Liver (tissue), 9 donors: ENCODE measurements around the gene SOX5. TPM values are rescaled to one million over a fixed set of nuclear protein-coding genes. Genes with fewer than 3 reads are reported as not detected.

Source experiments
- DNase-seq: peaks from one replicate; pipeline ENCODE4 v3.0.0-alpha.2; 2017; ENCODE audit warnings: low spot score
- H3K27ac ChIP-seq, 2 donors: one replicate each; pipeline ENCODE4 v1.7.0; 2013; ENCODE audit warnings: inconsistent platforms in 2 of 2, low read length in 2 of 2, control low read depth in 1 of 2, low read depth in 1 of 2, mild to moderate bottlenecking in 1 of 2
- H3K27me3 ChIP-seq, 4 donors: one replicate each; pipeline versions ENCODE4 v1.6.1 to v1.7.0; 2013; ENCODE audit warnings: low read length in 3 of 4, inconsistent platforms in 1 of 4, mild to moderate bottlenecking in 1 of 4, moderate library complexity in 1 of 4; ENCODE audit not compliant: control insufficient read depth in 4 of 4, insufficient read depth in 4 of 4
- H3K36me3 ChIP-seq, 4 donors: one replicate each; pipeline versions ENCODE4 v1.6.1 to v1.7.0; 2013; ENCODE audit warnings: low read length in 3 of 4, mild to moderate bottlenecking in 3 of 4, low read depth in 1 of 4, moderate library complexity in 1 of 4; ENCODE audit not compliant: control insufficient read depth in 4 of 4, insufficient read depth in 3 of 4
- H3K4me1 ChIP-seq, 4 donors: one replicate each; pipeline versions ENCODE4 v1.6.1 to v1.7.0; 2013; ENCODE audit warnings: low read length in 3 of 4, mild to moderate bottlenecking in 3 of 4, moderate library complexity in 1 of 4; ENCODE audit not compliant: control insufficient read depth in 4 of 4, insufficient read depth in 4 of 4
- H3K4me3 ChIP-seq, 3 donors: one replicate each; pipeline versions ENCODE4 v1.6.1 to v1.7.0; 2013; ENCODE audit warnings: low read length in 3 of 3, control low read depth in 1 of 3, low read depth in 1 of 3, mild to moderate bottlenecking in 1 of 3
- H3K9ac ChIP-seq, 2 donors: one replicate each; pipeline ENCODE4 v1.7.0; 2013; ENCODE audit warnings: low read length in 2 of 2, mild to moderate bottlenecking in 2 of 2, moderate library complexity in 2 of 2, control low read depth in 1 of 2, low read depth in 1 of 2
- H3K9me3 ChIP-seq, 4 donors: one replicate each; pipeline versions ENCODE4 v1.6.1 to v1.7.0; 2013; ENCODE audit warnings: low read length in 3 of 4; ENCODE audit not compliant: control insufficient read depth in 4 of 4
- EGR1 ChIP-seq, 2 donors: IDR thresholded peaks; 2 replicates each; pipeline ENCODE4 v1.6.1; 2016 to 2018; ENCODE audit warnings: antibody characterized with exemption in 2 of 2, low read depth in 2 of 2
- FOXA1 ChIP-seq: IDR thresholded peaks from 2 replicates; pipeline ENCODE4 v1.6.1; 2016; ENCODE audit warnings: antibody characterized with exemption
- GABPA ChIP-seq, 2 donors: IDR thresholded peaks in 1 of 2; conservative IDR thresholded peaks in 1 of 2; 2 replicates each; pipeline ENCODE4 v1.6.1; 2016; ENCODE audit warnings: antibody characterized with exemption in 2 of 2, mild to moderate bottlenecking in 1 of 2, moderate library complexity in 1 of 2
- HNF4A ChIP-seq, 2 donors: conservative IDR thresholded peaks; 2 replicates each; pipeline ENCODE4 v1.6.1; 2016; ENCODE audit warnings: antibody characterized with exemption in 2 of 2, mild to moderate bottlenecking in 2 of 2
- HNF4G ChIP-seq: IDR thresholded peaks from 2 replicates; pipeline ENCODE4 v1.6.1; 2016; ENCODE audit warnings: antibody characterized with exemption
- JUND ChIP-seq, 2 donors: IDR thresholded peaks; 2 replicates each; pipeline ENCODE4 v1.6.1; 2016; ENCODE audit warnings: antibody characterized with exemption in 2 of 2
- NR2F2 ChIP-seq: IDR thresholded peaks from 2 replicates; pipeline ENCODE4 v1.6.1; 2016; ENCODE audit warnings: antibody characterized with exemption
- RXRA ChIP-seq, 2 donors: IDR thresholded peaks; 2 replicates each; pipeline ENCODE4 v1.6.1; 2017 to 2018; ENCODE audit warnings: antibody characterized with exemption in 2 of 2, mild to moderate bottlenecking in 1 of 2
- SP1 ChIP-seq: IDR thresholded peaks from 2 replicates; pipeline ENCODE4 v1.6.1; 2018; ENCODE audit warnings: antibody characterized with exemption, mild to moderate bottlenecking
- TAF1 ChIP-seq: conservative IDR thresholded peaks from 2 replicates; pipeline ENCODE4 v1.6.1; 2016; ENCODE audit warnings: antibody characterized with exemption, mild to moderate bottlenecking
- WGBS: extraction: QIAGEN DNeasy Blood & Tissue Kit; methylation state at CpG from one replicate; pipeline ENCODE4 v1.1.7; 2013; 5-methylcytosine and 5-hydroxymethylcytosine counted together
- polyA plus RNA-seq, 2 donors: library from polyadenylated mRNA; stranded (reverse) in 1 of 2; unstranded in 1 of 2; fragments of 200-250 nt in 1 of 2; fragments of >200 nt in 1 of 2; fragmentation: Nextera tagmentation in 1 of 2; extraction: Ambion mirVana in 1 of 2; gene quantifications; one replicate each; pipeline versions ENCODE4 v1.2.1 to v1.2.3, GENCODE V29; 2013 to 2015
- total RNA-seq, 2 donors: library from RNA; depleted of rRNA; stranded (reverse); fragments of >200 nt; gene quantifications; one replicate each; pipeline ENCODE4 v1.2.3, GENCODE V29; 2014
- TF ChIP-seq, protein P1 (sequence below): IDR thresholded peaks from 2 replicates; pipeline ENCODE4 v1.6.1; 2016; ENCODE audit warnings: antibody characterized with exemption
- TF ChIP-seq, protein P2 (sequence below): IDR thresholded peaks from 2 replicates; pipeline ENCODE4 v1.6.1; 2016; ENCODE audit warnings: antibody characterized with exemption, mild to moderate bottlenecking
- TF ChIP-seq, protein P3 (sequence below): IDR thresholded peaks from 2 replicates; pipeline ENCODE4 v1.6.1; 2016; ENCODE audit warnings: antibody characterized with exemption
- donor health status: healthy.
- donor health status: healthy.
- donor health status: healthy.
- donor health status: healthy.
- donor health status: healthy.

SOX5 gene
- total and polyA plus RNA-seq, 4 donors = 2.3 to 42.4 (median 12.3) TPM

- Histone ChIP-seq H3K4me3 (no peak overlapping the region), H3K9ac (no peak overlapping the region), H3K9me3 (no peaks in the 10 kb centered on the region), H3K4me1 (no peaks in the 10 kb centered on the region), H3K36me3 (peaks cover 0 to 20% (median 6%) of the 10 kb centered on the region in 4 donors), H3K27me3 (no peaks in the 10 kb centered on the region), H3K27ac (no peak overlapping the region)
- DNase-seq = no peak
- TF ChIP-seq FOXA1 (no peak), HNF4G (no peak), SP1 (no peak), GABPA (IDR thresholded peaks at IDR 0.05 in 1 of 2, conservative IDR thresholded peaks at IDR 0.05 in 1 of 2) (no peak), EGR1 (IDR thresholded peaks at IDR 0.05; ENCODE audit: low read depth in 2 of 2) (no peak), TAF1 (no peak)
- TF ChIP-seq, protein P1, sequence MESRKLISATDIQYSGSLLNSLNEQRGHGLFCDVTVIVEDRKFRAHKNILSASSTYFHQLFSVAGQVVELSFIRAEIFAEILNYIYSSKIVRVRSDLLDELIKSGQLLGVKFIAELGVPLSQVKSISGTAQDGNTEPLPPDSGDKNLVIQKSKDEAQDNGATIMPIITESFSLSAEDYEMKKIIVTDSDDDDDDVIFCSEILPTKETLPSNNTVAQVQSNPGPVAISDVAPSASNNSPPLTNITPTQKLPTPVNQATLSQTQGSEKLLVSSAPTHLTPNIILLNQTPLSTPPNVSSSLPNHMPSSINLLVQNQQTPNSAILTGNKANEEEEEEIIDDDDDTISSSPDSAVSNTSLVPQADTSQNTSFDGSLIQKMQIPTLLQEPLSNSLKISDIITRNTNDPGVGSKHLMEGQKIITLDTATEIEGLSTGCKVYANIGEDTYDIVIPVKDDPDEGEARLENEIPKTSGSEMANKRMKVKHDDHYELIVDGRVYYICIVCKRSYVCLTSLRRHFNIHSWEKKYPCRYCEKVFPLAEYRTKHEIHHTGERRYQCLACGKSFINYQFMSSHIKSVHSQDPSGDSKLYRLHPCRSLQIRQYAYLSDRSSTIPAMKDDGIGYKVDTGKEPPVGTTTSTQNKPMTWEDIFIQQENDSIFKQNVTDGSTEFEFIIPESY = no peak
- TF ChIP-seq, protein P2, sequence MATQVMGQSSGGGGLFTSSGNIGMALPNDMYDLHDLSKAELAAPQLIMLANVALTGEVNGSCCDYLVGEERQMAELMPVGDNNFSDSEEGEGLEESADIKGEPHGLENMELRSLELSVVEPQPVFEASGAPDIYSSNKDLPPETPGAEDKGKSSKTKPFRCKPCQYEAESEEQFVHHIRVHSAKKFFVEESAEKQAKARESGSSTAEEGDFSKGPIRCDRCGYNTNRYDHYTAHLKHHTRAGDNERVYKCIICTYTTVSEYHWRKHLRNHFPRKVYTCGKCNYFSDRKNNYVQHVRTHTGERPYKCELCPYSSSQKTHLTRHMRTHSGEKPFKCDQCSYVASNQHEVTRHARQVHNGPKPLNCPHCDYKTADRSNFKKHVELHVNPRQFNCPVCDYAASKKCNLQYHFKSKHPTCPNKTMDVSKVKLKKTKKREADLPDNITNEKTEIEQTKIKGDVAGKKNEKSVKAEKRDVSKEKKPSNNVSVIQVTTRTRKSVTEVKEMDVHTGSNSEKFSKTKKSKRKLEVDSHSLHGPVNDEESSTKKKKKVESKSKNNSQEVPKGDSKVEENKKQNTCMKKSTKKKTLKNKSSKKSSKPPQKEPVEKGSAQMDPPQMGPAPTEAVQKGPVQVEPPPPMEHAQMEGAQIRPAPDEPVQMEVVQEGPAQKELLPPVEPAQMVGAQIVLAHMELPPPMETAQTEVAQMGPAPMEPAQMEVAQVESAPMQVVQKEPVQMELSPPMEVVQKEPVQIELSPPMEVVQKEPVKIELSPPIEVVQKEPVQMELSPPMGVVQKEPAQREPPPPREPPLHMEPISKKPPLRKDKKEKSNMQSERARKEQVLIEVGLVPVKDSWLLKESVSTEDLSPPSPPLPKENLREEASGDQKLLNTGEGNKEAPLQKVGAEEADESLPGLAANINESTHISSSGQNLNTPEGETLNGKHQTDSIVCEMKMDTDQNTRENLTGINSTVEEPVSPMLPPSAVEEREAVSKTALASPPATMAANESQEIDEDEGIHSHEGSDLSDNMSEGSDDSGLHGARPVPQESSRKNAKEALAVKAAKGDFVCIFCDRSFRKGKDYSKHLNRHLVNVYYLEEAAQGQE = no peak
These were observed 400.7 kb downstream of the SOX5 start for GRCh38 chr12:23548742-23549141.

DNA sequence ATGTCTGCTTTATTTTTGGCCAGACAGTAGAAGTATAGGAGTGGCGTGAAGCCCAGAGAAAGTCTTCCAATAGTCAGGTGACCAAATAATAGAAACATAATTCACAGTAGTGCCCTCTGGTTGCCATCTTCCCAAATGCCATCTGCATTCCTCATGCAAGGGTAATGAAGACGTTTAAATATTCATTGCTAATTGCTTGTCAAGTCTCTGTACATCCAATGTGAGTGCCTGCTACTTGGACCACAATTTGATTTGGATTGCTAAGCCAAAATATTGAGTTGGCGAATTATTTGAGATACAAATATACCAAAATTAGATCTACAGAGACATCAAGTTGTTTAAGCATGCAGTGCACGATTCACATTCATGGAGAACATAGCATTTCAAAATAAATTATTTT lies 402.7 kb downstream of the SOX5 start:
- Histone ChIP-seq H3K4me1 (no peaks in the 10 kb centered on the region), H3K9ac (no peak overlapping the region), H3K4me3 (no peak overlapping the region), H3K36me3 (peaks cover 0 to 23% (median 11%) of the 10 kb centered on the region in 4 donors), H3K9me3 (no peaks in the 10 kb centered on the region), H3K27ac (no peak overlapping the region), H3K27me3 (no peaks in the 10 kb centered on the region)
- no peak for DNase-seq
- TF ChIP-seq EGR1 (IDR thresholded peaks at IDR 0.05; ENCODE audit: low read depth in 2 of 2) (no peak), NR2F2 (no peak), HNF4G (no peak), JUND (IDR thresholded peaks at IDR 0.05) (no peak), GABPA (IDR thresholded peaks at IDR 0.05 in 1 of 2, conservative IDR thresholded peaks at IDR 0.05 in 1 of 2) (no peak), RXRA (IDR thresholded peaks at IDR 0.05) (no peak), HNF4A (conservative IDR thresholded peaks at IDR 0.05) (no peak), SP1 (no peak)
- TF ChIP-seq, protein P3, sequence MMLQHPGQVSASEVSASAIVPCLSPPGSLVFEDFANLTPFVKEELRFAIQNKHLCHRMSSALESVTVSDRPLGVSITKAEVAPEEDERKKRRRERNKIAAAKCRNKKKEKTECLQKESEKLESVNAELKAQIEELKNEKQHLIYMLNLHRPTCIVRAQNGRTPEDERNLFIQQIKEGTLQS = no peak
- TF ChIP-seq, protein P1 = no peak
- TF ChIP-seq, protein P2 = no peak
- WGBS = 92% methylated on average over 4 of the region's 4 CpGs
